Measurements from ENCODE around the gene PCDHGA1. TPM values are rescaled to one million over a fixed set of nuclear protein-coding genes. Genes with fewer than 3 reads are reported as not detected.

The PCDHGA1 gene
- total RNA-seq, 1 experiment from 2014 or later = 0.63 TPM

GRCh38 chr5:141507387-141508091 lies 177.2 kb downstream of the PCDHGA1 start:
- no peaks in the 10 kb centered on the region for H3K79me1 ChIP-seq (ENCODE audit: insufficient read depth, low read depth, low read length, poor library complexity, severe bottlenecking)
- H4K91ac ChIP-seq (ENCODE audit: insufficient read length, low read depth, low read length) = no peak overlapping the region
- no peaks in the 10 kb centered on the region for H3K27me3 ChIP-seq (ENCODE audit: insufficient read depth, low read length)
- no peak overlapping the region for H2BK15ac ChIP-seq (ENCODE audit: low read depth, low read length)
- peak overlapping the region in 2 of 3 experiments; percentile 23 to 70; a peak in 2 of 7 replicates for H3K27ac Mint-ChIP-seq
- no peak for DNase-seq
- no peaks in the 10 kb centered on the region for H3K27me3 Mint-ChIP-seq (ENCODE audit: low read depth)
- no peak overlapping the region for H3K14ac ChIP-seq (ENCODE audit: insufficient read depth, low read length)
- no peak for TF ChIP-seq CTCF (conservative IDR thresholded peaks at IDR 0.05)
- H3K4me3 Mint-ChIP-seq = peak overlapping the region in 1 of 2 experiments; percentile 79; a peak in 1 of 5 replicates
- no peak overlapping the region for H3K4ac ChIP-seq (ENCODE audit: low read depth, low read length)
- no peak overlapping the region for H3K27ac ChIP-seq (ENCODE audit: insufficient read length, low read depth, low read length)
- H3K79me2 ChIP-seq (ENCODE audit: insufficient read depth, low read length) = no peaks in the 10 kb centered on the region
- no peaks in the 10 kb centered on the region for H3K23me2 ChIP-seq (ENCODE audit: insufficient read length, low read depth, low read length, poor library complexity, severe bottlenecking)
- H3K18ac ChIP-seq (ENCODE audit: insufficient read length, low read depth, low read length) = no peak overlapping the region
- no peak overlapping the region for H2AFZ ChIP-seq (ENCODE audit: low read length)
- no peaks in the 10 kb centered on the region for H3K9me3 ChIP-seq (ENCODE audit: control insufficient read depth, low read depth, low read length)
- H3K36me3 Mint-ChIP-seq (ENCODE audit: insufficient read depth in 1 of 3, low read depth in 3 of 3) = peaks cover 8 to 19% (median 9%) of the 10 kb centered on the region in 3 experiments
- no peak overlapping the region for H3K4me2 ChIP-seq (ENCODE audit: insufficient read depth, insufficient read length, low read length)
- no peak overlapping the region for H2AK5ac ChIP-seq (ENCODE audit: insufficient read length, low read length)
- no peak overlapping the region for H4K5ac ChIP-seq (ENCODE audit: insufficient read length, low read depth, low read length)
- H3K4me1 ChIP-seq (ENCODE audit: insufficient read depth, low read length) = peaks cover 4% of the 10 kb centered on the region; the same call in 1 of the 2 replicates
- no peak overlapping the region for H2BK20ac ChIP-seq (ENCODE audit: low read depth, low read length, poor library complexity, severe bottlenecking)
- no peak overlapping the region for H3K9ac ChIP-seq (ENCODE audit: extremely low read depth, insufficient read length, low read length)
- no peak overlapping the region for H4K8ac ChIP-seq (replicated peaks; ENCODE audit: insufficient read length, low read depth, low read length)
- peaks cover 26 to 30% of the 10 kb centered on the region in 2 experiments for H3K4me1 Mint-ChIP-seq
- H3T11ph ChIP-seq (ENCODE audit: low read length) = no peak overlapping the region
- no peak overlapping the region for H2BK120ac ChIP-seq (ENCODE audit: low read depth, low read length, poor library complexity, severe bottlenecking)
- H3K56ac ChIP-seq (ENCODE audit: insufficient read length, low read depth, low read length) = no peak overlapping the region
- no peak overlapping the region for H2BK12ac ChIP-seq (ENCODE audit: insufficient read length, low read depth, low read length)
- no peak overlapping the region for H2BK5ac ChIP-seq (ENCODE audit: insufficient read length, low read length)
- no peak overlapping the region for H3K23ac ChIP-seq (ENCODE audit: insufficient read length, low read depth, low read length)
- no peaks in the 10 kb centered on the region for H4K20me1 ChIP-seq (ENCODE audit: control insufficient read depth, insufficient read depth, insufficient read length)
- WGBS (ENCODE audit: extremely low coverage, insufficient read length, low lambda C conversion rate) = no CpG with 5 or more reads among the region's 11 CpGs
- H3K9me3 Mint-ChIP-seq = no peaks in the 10 kb centered on the region
